H1 (cell line): ENCODE results near the gene KSR2. TPM values are rescaled to one million over a fixed set of nuclear protein-coding genes. Genes with fewer than 3 reads are reported as not detected.

ENCODE experiments used
- CTCF ChIA-PET: fragments of 300-600 bp; sonication (Branson Sonifier 250); formaldehyde crosslinking; loops from one replicate; lab custom pipeline; 2021; ENCODE audit not compliant: partially characterized antibody; lab: Charles Lee
- POLR2A ChIA-PET: fragments of 300-600 bp; sonication (Branson Sonifier 250); formaldehyde crosslinking; loops from one replicate; lab custom pipeline; 2021; ENCODE audit warnings: inconsistent platforms; ENCODE audit not compliant: partially characterized antibody; lab: Charles Lee
- DNase-seq, 2 experiments: peaks; one replicate each; pipeline versions ENCODE4 v3.0.0 to v3.0.0-alpha.2; 2010 to 2022; ENCODE audit warnings: low spot score in 2 of 2, low read depth in 1 of 2, mixed read lengths in 1 of 2
- FAIRE-seq: peaks from 2 replicates; lab custom pipeline; 2011; peaks lifted over from hg19 to GRCh38; lab: Jason Lieb, UNC
- H2AFZ ChIP-seq: 2 replicates; pipeline ENCODE4 v1.8.1; 2012; ENCODE audit warnings: low read length, inconsistent platforms
- H2AK5ac ChIP-seq: 2 replicates; pipeline ENCODE4 v1.6.1; 2013; ENCODE audit warnings: low read depth, low read length
- H2BK120ac ChIP-seq: replicated peaks from 2 replicates; pipeline ENCODE3; 2013; ENCODE audit warnings: low read depth, low read length, inconsistent platforms
- H2BK12ac ChIP-seq: 2 replicates; pipeline ENCODE4 v1.6.1; 2013; ENCODE audit warnings: low read depth, low read length
- H2BK15ac ChIP-seq: 2 replicates; pipeline ENCODE4 v1.6.1; 2013; ENCODE audit warnings: low read length
- H2BK20ac ChIP-seq: 2 replicates; pipeline ENCODE4 v1.6.1; 2013; ENCODE audit warnings: low read length
- H2BK5ac ChIP-seq: 2 replicates; pipeline ENCODE4 v1.6.1; 2013; ENCODE audit warnings: low read depth, low read length
- H3K14ac ChIP-seq: 2 replicates; pipeline ENCODE4 v1.6.1; 2013; ENCODE audit warnings: inconsistent platforms; ENCODE audit not compliant: insufficient read length
- H3K18ac ChIP-seq: 2 replicates; pipeline ENCODE4 v1.6.1; 2013; ENCODE audit warnings: low read length; ENCODE audit errors: extremely low read depth
- H3K23ac ChIP-seq: 2 replicates; pipeline ENCODE4 v1.6.1; 2013; ENCODE audit warnings: inconsistent platforms; ENCODE audit not compliant: insufficient read length
- H3K23me2 ChIP-seq: 2 replicates; pipeline ENCODE4 v1.6.1; 2013; ENCODE audit warnings: low read depth, low read length
- H3K27ac ChIP-seq: 2 replicates; pipeline ENCODE4 v1.6.1; 2011; ENCODE audit warnings: low read depth, low read length, inconsistent platforms
- H3K27me3 ChIP-seq, 4 experiments: replicated peaks in 1 of 4; 1 replicate in 1 of 4; 2 replicates in 3 of 4; pipeline versions ENCODE4 v1.6.1 to v1.8.1; 2011 to 2013; ENCODE audit warnings: low read length in 3 of 4, mild to moderate bottlenecking in 3 of 4, inconsistent platforms in 2 of 4, mixed read lengths in 2 of 4, moderate library complexity in 1 of 4; ENCODE audit not compliant: control insufficient read depth in 3 of 4, insufficient read depth in 3 of 4; ENCODE audit errors: extremely low read depth in 1 of 4
- H3K36me3 ChIP-seq, 4 experiments: 2 replicates each; pipeline versions ENCODE4 v1.6.1 to v1.8.1; 2011 to 2013; ENCODE audit warnings: mild to moderate bottlenecking in 4 of 4, low read length in 3 of 4, moderate library complexity in 2 of 4, control low read depth in 1 of 4, inconsistent platforms in 1 of 4; ENCODE audit not compliant: insufficient read depth in 4 of 4, control insufficient read depth in 2 of 4
- H3K4ac ChIP-seq: replicated peaks from 2 replicates; pipeline ENCODE3; 2013; ENCODE audit warnings: low read length, low read depth, mixed read lengths, inconsistent platforms; ENCODE audit not compliant: insufficient read length
- H3K4me1 ChIP-seq, 4 experiments: replicated peaks in 1 of 4; 1 replicate in 1 of 4; 2 replicates in 3 of 4; pipeline versions ENCODE4 v1.6.1 to v1.8.1; 2011 to 2013; ENCODE audit warnings: low read length in 3 of 4, inconsistent platforms in 2 of 4, mixed read lengths in 1 of 4; ENCODE audit not compliant: insufficient read depth in 4 of 4, control insufficient read depth in 3 of 4
- H3K4me2 ChIP-seq, 2 experiments: 2 replicates each; pipeline versions ENCODE4 v1.6.1 to v1.8.1; 2011 to 2013; ENCODE audit warnings: low read depth in 2 of 2, low read length in 2 of 2, control low read depth in 1 of 2, inconsistent platforms in 1 of 2, mild to moderate bottlenecking in 1 of 2; ENCODE audit not compliant: insufficient read depth in 1 of 2
- H3K4me3 ChIP-seq, 4 experiments: fragments of 200-600, 300-600 bp in 1 of 4; sonication (generic), shearing (Covaris generic), sonication (Bioruptor Twin) in 1 of 4; 2 replicates each; pipeline versions ENCODE4 v1.5.1 to v1.8.1; 2011 to 2016; ENCODE audit warnings: low read length in 4 of 4, low read depth in 3 of 4, control low read depth in 2 of 4, inconsistent platforms in 2 of 4, mild to moderate bottlenecking in 2 of 4, mixed read lengths in 1 of 4, moderate library complexity in 1 of 4; ENCODE audit not compliant: insufficient read depth in 2 of 4; ENCODE audit errors: extremely low read depth in 1 of 4
- H3K56ac ChIP-seq: replicated peaks from 2 replicates; pipeline ENCODE3; 2013; ENCODE audit warnings: low read depth, mild to moderate bottlenecking, mixed read lengths, low read length, inconsistent platforms; ENCODE audit not compliant: insufficient read length
- H3K79me1 ChIP-seq: 2 replicates; pipeline ENCODE4 v1.6.1; 2013; ENCODE audit warnings: low read depth, low read length, control low read depth
- H3K79me2 ChIP-seq, 2 experiments: 2 replicates each; pipeline versions ENCODE4 v1.6.1 to v1.8.1; 2012 to 2013; ENCODE audit warnings: low read length in 2 of 2, mild to moderate bottlenecking in 2 of 2, inconsistent platforms in 1 of 2; ENCODE audit not compliant: insufficient read depth in 2 of 2, control insufficient read depth in 1 of 2
- H3K9ac ChIP-seq, 4 experiments: replicated peaks in 1 of 4; 1 replicate in 1 of 4; 2 replicates in 3 of 4; pipeline versions ENCODE4 v1.6.1 to v1.8.1; 2011 to 2013; ENCODE audit warnings: low read depth in 3 of 4, low read length in 3 of 4, control low read depth in 2 of 4, mild to moderate bottlenecking in 2 of 4, moderate library complexity in 2 of 4, inconsistent platforms in 1 of 4; ENCODE audit errors: extremely low read depth in 1 of 4
- H3K9me3 ChIP-seq, 2 experiments: 2 replicates each; pipeline versions ENCODE4 v1.6.1 to v1.8.1; 2012 to 2013; ENCODE audit warnings: mild to moderate bottlenecking in 2 of 2, moderate library complexity in 2 of 2, control low read depth in 1 of 2, inconsistent platforms in 1 of 2, low read depth in 1 of 2, low read length in 1 of 2, mixed read lengths in 1 of 2; ENCODE audit not compliant: insufficient read depth in 2 of 2
- H4K20me1 ChIP-seq, 2 experiments: replicated peaks in 1 of 2; 2 replicates each; pipeline versions ENCODE3 to v1.8.1; 2011 to 2013; ENCODE audit warnings: inconsistent platforms in 2 of 2, low read length in 2 of 2, mild to moderate bottlenecking in 1 of 2; ENCODE audit not compliant: insufficient read depth in 2 of 2, control insufficient read depth in 1 of 2
- H4K5ac ChIP-seq: 2 replicates; pipeline ENCODE4 v1.6.1; 2013; ENCODE audit warnings: low read length, low read depth, mixed read lengths, inconsistent platforms; ENCODE audit not compliant: insufficient read length
- H4K8ac ChIP-seq: 2 replicates; pipeline ENCODE4 v1.8.0; 2013; ENCODE audit warnings: mild to moderate bottlenecking, moderate library complexity, low read length, inconsistent platforms; ENCODE audit not compliant: insufficient read depth; ENCODE audit errors: extremely low read depth
- H4K91ac ChIP-seq: replicated peaks from 2 replicates; pipeline ENCODE3; 2013; ENCODE audit warnings: low read length, mixed read lengths, inconsistent platforms; ENCODE audit not compliant: insufficient read length
- SP2 ChIP-seq: IDR thresholded peaks from 2 replicates; pipeline ENCODE4 v1.6.1; 2012; ENCODE audit warnings: mild to moderate bottlenecking, low read length, inconsistent platforms
- WGBS, 2 experiments: shearing (Covaris generic) in 1 of 2; methylation state at CpG; one replicate each; pipeline versions ENCODE4 v1.1.6 to v1.1.7; 2013 to 2015; ENCODE audit warnings: low lambda C conversion rate in 2 of 2, mixed read lengths in 2 of 2, inconsistent platforms in 1 of 2, low coverage in 1 of 2, missing lambda C conversion rate in 1 of 2; ENCODE audit not compliant: insufficient replicate concordance in 2 of 2, insufficient coverage in 1 of 2, insufficient read length in 1 of 2; ENCODE audit errors: extremely low coverage in 1 of 2, missing lambda C conversion rate in 1 of 2; 5-methylcytosine and 5-hydroxymethylcytosine counted together
- polyA plus RNA-seq, 7 experiments: library from polyadenylated mRNA; depleted of rRNA in 3 of 7; stranded (reverse) in 5 of 7; unstranded in 2 of 7; fragments of >200 nt in 5 of 7; fragments of 200-250 nt in 2 of 7; gene quantifications; 1 replicate in 5 of 7; 2 replicates in 1 of 7; 4 replicates in 1 of 7; pipeline versions ENCODE4 v1.2.1 to v1.2.3, GENCODE V29; 2011 to 2013; ENCODE audit warnings: missing spikeins in 2 of 7, mixed read lengths in 2 of 7
- total RNA-seq: library from RNA; stranded (reverse); fragmentation: NEBNext Ultra II Directional; extraction: Animal tissue kit (Norgen Biotek cat#: 25700); gene quantifications from 2 replicates; pipeline ENCODE4 v1.2.1, GENCODE V29; 2021

The KSR2 gene
- total and polyA plus RNA-seq, 2 of the 8 experiments (the other 6 are each of a cell fraction or from before 2014, with no cell fraction given), result 0.74 to 2.2 TPM

DNA sequence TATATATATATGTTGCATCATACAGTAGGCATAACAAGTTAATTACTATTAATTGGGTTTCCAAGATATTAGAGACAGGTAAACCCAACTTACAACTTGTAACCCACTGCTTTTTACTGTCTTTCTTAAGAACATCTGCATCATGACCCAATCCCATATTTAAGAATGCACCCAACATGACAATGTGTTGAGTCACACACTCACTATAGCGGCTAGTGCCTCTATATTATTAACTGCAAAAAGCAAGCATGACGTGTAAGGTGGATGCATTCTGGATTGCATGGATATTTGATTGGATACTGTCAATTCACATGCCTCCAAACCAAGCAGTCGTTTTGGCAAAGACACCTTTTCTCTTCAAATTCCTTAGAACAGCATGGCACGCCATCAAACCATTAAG lies 68.2 kb downstream of the KSR2 start:
- Histone ChIP-seq H2BK120ac (no peak overlapping the region), H3K23me2 (no peaks in the 10 kb centered on the region), H2AFZ (no peak overlapping the region), H2BK5ac (no peak overlapping the region), H4K5ac (no peak overlapping the region), H3K27ac (no peak overlapping the region), H2BK20ac (no peak overlapping the region), H3K4ac (no peak overlapping the region), H2AK5ac (no peak overlapping the region), H3K14ac (no peak overlapping the region), H3K27me3 (no peaks in the 10 kb centered on the region), H4K8ac (no peak overlapping the region), H3K4me2 (no peak overlapping the region), H2BK15ac (no peak overlapping the region), H3K4me3 (no peak overlapping the region), H3K4me1 (no peaks in the 10 kb centered on the region), H4K20me1 (no peaks in the 10 kb centered on the region), H3K79me1 (no peaks in the 10 kb centered on the region), H3K18ac (no peak overlapping the region), H3K23ac (no peak overlapping the region), H3K9ac (no peak overlapping the region), H2BK12ac (no peak overlapping the region), H3K56ac (no peak overlapping the region), H3K79me2 (no peaks in the 10 kb centered on the region), H3K9me3 (no peaks in the 10 kb centered on the region), H3K36me3 (no peaks in the 10 kb centered on the region), H4K91ac (no peak overlapping the region)
- no peak for TF ChIP-seq SP2
- DNase-seq (no peak), FAIRE-seq (no peak)
- WGBS, 2 experiments, result 91% methylated on average over 4 of the region's 4 CpGs; no CpG with 5 or more reads in 1 of the 2 experiments
- POLR2A ChIA-PET, result no interaction called here
- CTCF ChIA-PET, result interaction anchor here (1.0 to 1.4 kb wide), 2 partner anchors 10 to 27 kb away, joined by 3 to 4 read pairs; no protein-coding TSS in a partner anchor
